HFFc6 (cell line): ENCODE results near the gene OR10P1. TPM values are rescaled to one million over a fixed set of nuclear protein-coding genes. Genes with fewer than 3 reads are reported as not detected.

Source experiments
- DNase-seq: peaks from one replicate; pipeline ENCODE4 v3.0.0-alpha.2; 2018
- H3K27ac Mint-ChIP-seq: 2 replicates; pipeline ENCODE4 v1.8.0; 2020; ENCODE audit warnings: mild to moderate bottlenecking, mixed read lengths
- H3K27me3 Mint-ChIP-seq: 2 replicates; pipeline ENCODE4 v1.8.0; 2021; ENCODE audit warnings: mild to moderate bottlenecking, moderate library complexity, mixed read lengths; ENCODE audit not compliant: insufficient read depth
- H3K36me3 Mint-ChIP-seq: 2 replicates; pipeline ENCODE4 v1.8.0; 2021; ENCODE audit warnings: low read depth, mixed read lengths
- H3K4me1 Mint-ChIP-seq: 2 replicates; pipeline ENCODE4 v1.8.0; 2020; ENCODE audit warnings: low read depth, mixed read lengths
- H3K4me3 Mint-ChIP-seq: 2 replicates; pipeline ENCODE4 v1.8.0; 2020; ENCODE audit warnings: mild to moderate bottlenecking, moderate library complexity, mixed read lengths
- H3K9me3 Mint-ChIP-seq: 2 replicates; pipeline ENCODE4 v1.8.0; 2020; ENCODE audit warnings: mild to moderate bottlenecking, mixed read lengths
- CTCF ChIP-seq: fragments of 200-600 bp; sonication (generic); IDR thresholded peaks from 2 replicates; pipeline ENCODE4 v1.5.0; 2021; ENCODE audit warnings: antibody characterized with exemption, mild to moderate bottlenecking
- total RNA-seq, 6 experiments: library from RNA; stranded (reverse); fragmentation: NEBNext Ultra II Directional; extraction: Animal tissue kit (Norgen Biotek cat#: 25700); gene quantifications; 2 replicates in 1 of 6; 3 replicates in 5 of 6; pipeline ENCODE4 v1.2.3, GENCODE V29; 2021

The OR10P1 gene
- total RNA-seq, 6 experiments from 2014 or later: not detected

DNA sequence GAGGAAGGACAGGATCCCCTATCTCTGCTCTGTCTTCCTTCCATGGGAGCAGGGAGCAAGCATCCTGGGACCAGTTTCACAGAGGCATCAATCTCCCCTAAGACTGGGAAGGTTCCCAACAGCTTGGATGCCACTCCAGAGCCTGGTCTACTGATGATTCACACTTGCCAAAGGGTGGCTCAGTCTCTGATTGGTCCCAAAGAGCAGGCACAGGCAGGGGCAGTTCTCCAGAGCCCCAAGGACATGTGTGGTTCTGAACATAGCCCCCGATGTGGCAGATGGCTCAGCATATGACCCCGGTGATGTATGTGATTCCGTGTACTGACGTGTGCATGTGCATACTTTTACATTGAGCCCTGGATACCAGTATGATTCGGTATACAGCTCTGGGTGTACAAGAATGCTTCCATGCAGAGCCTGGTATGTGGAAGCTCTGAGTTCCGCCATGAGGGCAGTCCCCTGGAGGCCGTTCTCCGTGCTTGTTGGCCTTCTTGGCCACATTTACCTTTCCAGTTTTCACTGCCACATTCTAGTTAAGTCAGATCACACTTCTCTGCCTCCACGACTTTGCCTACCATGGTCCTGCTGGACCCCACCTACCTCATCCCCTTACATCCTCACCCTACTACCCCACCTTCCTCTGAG is 49.8 kb downstream of the OR10P1 start:
- H3K36me3 Mint-ChIP-seq: no peaks in the 10 kb centered on the region
- no peak overlapping the region for H3K27ac Mint-ChIP-seq
- no peak for TF ChIP-seq CTCF
- DNase-seq: no peak
- H3K4me1 Mint-ChIP-seq: peaks cover 4% of the 10 kb centered on the region
- H3K9me3 Mint-ChIP-seq: no peaks in the 10 kb centered on the region
- H3K27me3 Mint-ChIP-seq: peaks cover 20% of the 10 kb centered on the region
- H3K4me3 Mint-ChIP-seq: no peak overlapping the region

Other genes with a start within 250 kb of the OR10P1 start
- not detected for gene OR6C65, start 236.4 kb upstream of the OR10P1 start, total RNA-seq
- not detected for gene OR6C76, start 210.6 kb upstream of the OR10P1 start, total RNA-seq
- not detected for gene OR6C2, start 192.8 kb upstream of the OR10P1 start, total RNA-seq
- gene OR6C70, start 166.8 kb upstream of the OR10P1 start, total RNA-seq: not detected
- gene OR6C68, start 144.5 kb upstream of the OR10P1 start, total RNA-seq: not detected
- not detected for gene OR6C4, start 87.3 kb upstream of the OR10P1 start, total RNA-seq
- not detected for gene OR2AP1, start 64.4 kb upstream of the OR10P1 start, total RNA-seq
- 1 to 10 TPM in 4 of 6 experiments, under 1 TPM in 2; 0.95 to 2.3 (median 1.2) TPM for gene ITGA7, start 71.0 kb downstream of the OR10P1 start, total RNA-seq
- gene BLOC1S1, start 79.2 kb downstream of the OR10P1 start, total RNA-seq: 100 to 1,000 TPM in 4 of 6 experiments, 10 to 100 TPM in 2; 87.4 to 113 (median 104) TPM
- 10 to 100 TPM in 2 of 6 experiments, 1 to 10 TPM in 4; 6.6 to 13.2 (median 7.8) TPM for gene RDH5, start 83.5 kb downstream of the OR10P1 start, total RNA-seq
- 1,000 to 10,000 TPM; 1,860 to 2,483 (median 2,072) TPM for gene CD63, start 92.1 kb downstream of the OR10P1 start, total RNA-seq
- 10 to 100 TPM; 15.8 to 25.9 (median 16.9) TPM for gene GDF11, start 106.2 kb downstream of the OR10P1 start, total RNA-seq
- 10 to 100 TPM; 68.9 to 85.5 (median 78.4) TPM for gene SARNP, start 180.8 kb downstream of the OR10P1 start, total RNA-seq
- 100 to 1,000 TPM in 1 of 6 experiments, 10 to 100 TPM in 5; 79.9 to 100 (median 90.1) TPM for gene ORMDL2, start 181.1 kb downstream of the OR10P1 start, total RNA-seq
- gene DNAJC14, start 192.7 kb downstream of the OR10P1 start, total RNA-seq: 10 to 100 TPM; 31.7 to 33.5 (median 32.5) TPM
- 10 to 100 TPM; 13.7 to 24.7 (median 21.4) TPM for gene MMP19, start 206.0 kb downstream of the OR10P1 start, total RNA-seq